GM12878 (cell line): ENCODE measurements around the gene CNTN2. TPM values are rescaled to one million over a fixed set of nuclear protein-coding genes. Genes with fewer than 3 reads are reported as not detected.

Source experiments
- NR2C2 ChIP-seq: IDR thresholded peaks from 2 replicates; pipeline ENCODE4 v1.6.1; 2011; ENCODE audit warnings: borderline replicate concordance, low read depth; ENCODE audit not compliant: control insufficient read depth, insufficient read length
- REST ChIP-seq: IDR thresholded peaks from 2 replicates; pipeline ENCODE4 v1.6.1; 2012; ENCODE audit warnings: mild to moderate bottlenecking, low read depth, low read length
- SRF ChIP-seq, 2 experiments: IDR thresholded peaks; 2 replicates each; pipeline ENCODE4 v1.6.1; 2011; ENCODE audit warnings: low read depth in 2 of 2, low read length in 2 of 2, mild to moderate bottlenecking in 1 of 2, moderate library complexity in 1 of 2
- TCF3 ChIP-seq: IDR thresholded peaks from 2 replicates; pipeline ENCODE4 v1.6.1; 2012; ENCODE audit warnings: low read depth, mild to moderate bottlenecking, low read length, borderline replicate concordance; ENCODE audit not compliant: insufficient read depth
- ZBTB11 ChIP-seq: fragments of 450-650 bp; formaldehyde crosslinking; IDR thresholded peaks from 2 replicates; pipeline ENCODE4 v1.5.0; 2022; ENCODE audit warnings: mild to moderate bottlenecking, missing genetic modification characterization
- polyA plus RNA-seq, 11 experiments: library from polyadenylated mRNA; depleted of rRNA in 4 of 11; unstranded in 6 of 11; stranded (reverse) in 5 of 11; fragments of >200 nt; fragmentation: Nextera tagmentation in 4 of 11; fragmentation: Illumina TruSeq in 1 of 11; extraction: Ambion mirVana in 4 of 11; extraction: Trizol in 1 of 11; gene quantifications; 1 replicate in 1 of 11; 2 replicates in 10 of 11; pipeline versions ENCODE4 v1.2.1 to v1.2.3, GENCODE V29; 2011 to 2016; ENCODE audit warnings: inconsistent platforms in 2 of 11, missing spikeins in 2 of 11, low read depth in 1 of 11
- total RNA-seq, 4 experiments: library from RNA; depleted of rRNA in 3 of 4; stranded (reverse); fragments of >200 nt in 3 of 4; fragmentation: Illumina TruSeq in 1 of 4; extraction: Trizol in 1 of 4; gene quantifications; 2 replicates each; pipeline versions ENCODE4 v1.2.1 to v1.2.3, GENCODE V29; 2013 to 2021
- TF ChIP-seq, protein P1 (sequence below): fragments of 450-650 bp; IDR thresholded peaks from 2 replicates; pipeline ENCODE4 v1.6.1; 2017; ENCODE audit warnings: low read depth, mild to moderate bottlenecking, moderate library complexity

The CNTN2 gene
- total and polyA plus RNA-seq, 10 of the 15 experiments (the other 5 are each of a cell fraction or from before 2014, with no cell fraction given), result 0.03 TPM; not detected in 9

DNA sequence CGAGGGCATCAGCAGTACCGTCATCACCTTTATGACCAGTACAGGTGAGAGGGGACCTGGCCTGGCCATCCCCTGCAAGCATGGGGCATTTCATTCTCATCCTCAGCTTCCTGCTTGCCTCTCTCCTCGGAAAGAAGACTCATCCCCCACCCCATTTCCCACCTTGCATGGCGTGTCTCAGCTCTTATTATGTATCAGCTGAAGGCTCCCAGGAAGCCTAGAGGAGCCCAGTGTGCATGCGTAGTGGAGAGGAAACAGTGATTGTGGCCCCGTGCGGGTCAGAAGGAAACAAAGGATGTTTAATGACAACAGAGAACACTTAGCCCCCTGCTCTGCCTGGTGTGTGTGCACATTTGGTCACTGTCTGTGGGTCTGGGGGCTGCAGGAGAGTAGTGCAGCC, 40.3 kb upstream of the CNTN2 start (continued):
- TF ChIP-seq ZBTB11 (CRISPR knock-in tag) (no peak), SRF (IDR thresholded peaks at IDR 0.05; ENCODE audit: low read depth in 2 of 2, low read length in 2 of 2) (no peak), NR2C2 (no peak), TCF3 (no peak), REST (no peak)
- TF ChIP-seq, protein P1, sequence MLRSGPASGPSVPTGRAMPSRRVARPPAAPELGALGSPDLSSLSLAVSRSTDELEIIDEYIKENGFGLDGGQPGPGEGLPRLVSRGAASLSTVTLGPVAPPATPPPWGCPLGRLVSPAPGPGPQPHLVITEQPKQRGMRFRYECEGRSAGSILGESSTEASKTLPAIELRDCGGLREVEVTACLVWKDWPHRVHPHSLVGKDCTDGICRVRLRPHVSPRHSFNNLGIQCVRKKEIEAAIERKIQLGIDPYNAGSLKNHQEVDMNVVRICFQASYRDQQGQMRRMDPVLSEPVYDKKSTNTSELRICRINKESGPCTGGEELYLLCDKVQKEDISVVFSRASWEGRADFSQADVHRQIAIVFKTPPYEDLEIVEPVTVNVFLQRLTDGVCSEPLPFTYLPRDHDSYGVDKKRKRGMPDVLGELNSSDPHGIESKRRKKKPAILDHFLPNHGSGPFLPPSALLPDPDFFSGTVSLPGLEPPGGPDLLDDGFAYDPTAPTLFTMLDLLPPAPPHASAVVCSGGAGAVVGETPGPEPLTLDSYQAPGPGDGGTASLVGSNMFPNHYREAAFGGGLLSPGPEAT, result no peak
